ENCODE results near the gene RAB14.

RAB14 gene

GRCh38 chr9:121218357-121219027 is 16.8 kb upstream of the RAB14 start:
- DNase-seq: no peak

- no peak for DNase-seq
Measured at GRCh38 chr9:121217609-121218292, 16.1 kb upstream of the RAB14 start.

GRCh38 chr9:121216271-121216805 is 14.7 kb upstream of the RAB14 start:
- DNase-seq: no peak

- no peak for DNase-seq
Measured at GRCh38 chr9:121214005-121214404, 12.3 kb upstream of the RAB14 start.

GRCh38 chr9:121213136-121213806 is 11.6 kb upstream of the RAB14 start:
- DNase-seq: peak; percentile 38

- no peak for DNase-seq
Measured at GRCh38 chr9:121210536-121210935, 8.9 kb upstream of the RAB14 start.

GRCh38 chr9:121207371-121207940 is 5.8 kb upstream of the RAB14 start:
- DNase-seq: no peak

- no peak for DNase-seq
Measured at GRCh38 chr9:121206516-121207370, 5.1 kb upstream of the RAB14 start.

GRCh38 chr9:121204611-121205010 is 2.9 kb upstream of the RAB14 start:
- no peak for DNase-seq

- DNase-seq: no peak
Measured at GRCh38 chr9:121204121-121204520, 2.5 kb upstream of the RAB14 start.

GRCh38 chr9:121201045-121201737 is 478 bp downstream of the RAB14 start:
- DNase-seq: peak; percentile 29

- no peak for DNase-seq
Measured at GRCh38 chr9:121200356-121200755, 1.3 kb downstream of the RAB14 start.

- DNase-seq: no peak
Measured at GRCh38 chr9:121199921-121200320, 1.7 kb downstream of the RAB14 start.

GRCh38 chr9:121198512-121199042 is 3.1 kb downstream of the RAB14 start:
- DNase-seq: no peak

GRCh38 chr9:121197132-121197531 is 4.5 kb downstream of the RAB14 start:
- no peak for DNase-seq

GRCh38 chr9:121196389-121196788 is 5.3 kb downstream of the RAB14 start:
- DNase-seq: no peak

GRCh38 chr9:121194730-121195129 is 6.9 kb downstream of the RAB14 start:
- no peak for DNase-seq

GRCh38 chr9:121192959-121193640 is 8.6 kb downstream of the RAB14 start:
- DNase-seq: no peak

- no peak for DNase-seq
Measured at GRCh38 chr9:121192518-121192917, 9.2 kb downstream of the RAB14 start.

- no peak for DNase-seq
Measured at GRCh38 chr9:121191235-121191634, 10.4 kb downstream of the RAB14 start.

GRCh38 chr9:121189660-121190059 is 12.0 kb downstream of the RAB14 start:
- DNase-seq: no peak

Measured in activated CD4-positive, alpha-beta T cell treated with anti-CD3 and anti-CD28 coated beads for 1 hour (primary cell).